Sigmoid colon (tissue), 7 donors: ENCODE measurements around the gene NDUFV3. TPM values are rescaled to one million over a fixed set of nuclear protein-coding genes. Genes with fewer than 3 reads are reported as not detected.
"Not testable (repeated sequence)": the region's sequence is repeated elsewhere in the genome, so short reads cannot be mapped to it uniquely, and the experiment has no call there.

ENCODE experiments used
- DNase-seq: peaks from one replicate; pipeline ENCODE4 v3.0.0-alpha.2; 2019
- H3K27ac ChIP-seq, 4 donors: fragments of 200-600 bp; sonication (generic); one replicate each; pipeline ENCODE4 v1.5.1; 2016 to 2019; ENCODE audit warnings: mild to moderate bottlenecking in 1 of 4
- H3K27me3 ChIP-seq, 3 donors: fragments of 200-600 bp; sonication (generic); one replicate each; pipeline ENCODE4 v1.5.1; 2019; ENCODE audit warnings: mild to moderate bottlenecking in 1 of 3
- H3K36me3 ChIP-seq, 4 donors: fragments of 200-600 bp; sonication (generic); one replicate each; pipeline ENCODE4 v1.5.1; 2016 to 2019
- H3K4me1 ChIP-seq, 4 donors: fragments of 200-600 bp; sonication (generic); one replicate each; pipeline ENCODE4 v1.5.1; 2017 to 2019
- H3K4me3 ChIP-seq, 4 donors: fragments of 200-600 bp; sonication (generic); one replicate each; pipeline ENCODE4 v1.5.1; 2017 to 2019; ENCODE audit warnings: mild to moderate bottlenecking in 2 of 4, moderate library complexity in 1 of 4
- H3K9me3 ChIP-seq, 4 donors: fragments of 200-600 bp in 3 of 4; sonication (generic) in 3 of 4; one replicate each; pipeline versions ENCODE4 v1.5.1 to v1.6.1; 2013 to 2019
- CTCF ChIP-seq, 4 experiments: fragments of 450-650 bp in 3 of 4; fragments of 200-600 bp in 1 of 4; IDR thresholded peaks; one replicate each; pipeline ENCODE4 v1.5.1; 2016 to 2019; ENCODE audit warnings: antibody characterized with exemption in 4 of 4, mild to moderate bottlenecking in 3 of 4, moderate library complexity in 2 of 4
- EP300 ChIP-seq, 4 donors: sonication (generic); formaldehyde crosslinking; IDR thresholded peaks; one replicate each; pipeline ENCODE4 v1.6.1; 2017; ENCODE audit warnings: antibody characterized with exemption in 4 of 4
- POLR2A ChIP-seq, 2 donors: fragments of 450-650 bp; IDR thresholded peaks; one replicate each; pipeline ENCODE4 v1.6.1; 2016; ENCODE audit warnings: antibody characterized with exemption in 2 of 2, mild to moderate bottlenecking in 2 of 2, moderate library complexity in 2 of 2
- POLR2AphosphoS5 ChIP-seq, 4 donors: sonication (generic); formaldehyde crosslinking; IDR thresholded peaks; one replicate each; pipeline ENCODE4 v1.6.1; 2017; ENCODE audit warnings: antibody characterized with exemption in 4 of 4
- WGBS, 2 donors: extraction: QIAGEN DNeasy Blood & Tissue Kit; methylation state at CpG; one replicate each; pipeline ENCODE4 v1.1.7; 2013; 5-methylcytosine and 5-hydroxymethylcytosine counted together
- intact Hi-C: fragments of 100-400 bp; cut with DNase I; formaldehyde crosslinking; loops from one replicate; pipeline ENCODE4 v1.15.1; 2023
- polyA plus RNA-seq, 3 donors: library from polyadenylated mRNA; stranded (reverse); fragments of 200-250 nt; gene quantifications; one replicate each; pipeline ENCODE4 v1.2.3, GENCODE V29; 2013
- total RNA-seq, 4 donors: library from RNA; depleted of rRNA; stranded (reverse); fragments of >200 nt; gene quantifications; one replicate each; pipeline ENCODE4 v1.1.0, GENCODE V29; 2016
- donor health status: healthy with polysubstance abuse.
- donor health status: Bipolar disorder and iron deficiency.
- donor health status: healthy.

The NDUFV3 gene
- total and polyA plus RNA-seq, 7 donors = 15.0 to 67.6 (median 53.5) TPM

DNA sequence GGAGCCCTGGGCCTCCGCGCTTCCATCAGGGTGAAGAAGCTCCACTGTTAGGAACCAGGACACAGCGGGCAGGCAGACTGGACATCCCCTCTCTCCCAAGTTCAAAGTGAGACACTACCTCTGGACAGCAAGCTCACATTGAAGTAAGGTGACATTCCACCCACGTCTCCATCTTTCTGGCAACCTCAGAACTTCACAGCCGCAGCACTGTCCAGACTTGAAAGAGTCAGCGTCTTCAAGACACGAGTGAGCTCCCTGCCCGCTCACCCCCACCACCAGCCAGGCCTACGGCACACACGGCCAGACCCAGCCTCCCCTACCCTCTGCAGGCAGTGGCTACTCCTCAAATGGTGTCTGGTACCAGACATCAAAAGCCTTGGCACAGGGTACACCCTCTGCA, 24.9 kb upstream of the NDUFV3 start:
- WGBS, 2 donors = 95 to 96% methylated on average over 10 of the region's 10 CpGs
- no peak for TF ChIP-seq EP300 (IDR thresholded peaks at IDR 0.05)
- no peak for TF ChIP-seq CTCF (IDR thresholded peaks at IDR 0.05)
- no peak for TF ChIP-seq POLR2A (IDR thresholded peaks at IDR 0.05)
- TF ChIP-seq POLR2AphosphoS5 (IDR thresholded peaks at IDR 0.05) = no peak
- no peaks in the 10 kb centered on the region for H3K27me3 ChIP-seq
- intact Hi-C loops = no loop called here
- H3K4me1 ChIP-seq = no peaks in the 10 kb centered on the region
- H3K27ac ChIP-seq = no peak overlapping the region
- H3K36me3 ChIP-seq = peaks cover 17 to 68% (median 33%) of the 10 kb centered on the region in 4 donors
- H3K9me3 ChIP-seq = no peaks in the 10 kb centered on the region
- DNase-seq = no peak
- H3K4me3 ChIP-seq = no peak overlapping the region

DNA sequence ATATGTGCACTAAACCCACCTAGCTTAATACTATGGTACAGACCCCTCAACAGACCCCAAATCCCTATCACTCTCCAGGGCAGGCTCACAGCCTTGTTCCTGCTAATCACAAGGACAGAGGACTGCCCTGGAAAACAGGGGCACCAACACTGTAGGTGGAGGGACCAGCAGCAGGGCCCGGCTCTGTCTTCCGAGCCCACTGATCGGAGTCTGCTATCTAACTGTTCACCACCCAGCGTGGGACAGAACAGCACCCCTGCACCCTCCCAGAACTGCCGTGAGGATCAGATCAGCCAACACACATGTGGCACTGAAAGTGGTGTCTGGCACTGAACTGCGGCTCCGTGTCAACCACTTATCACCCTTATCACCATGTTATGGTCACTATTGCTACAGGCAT, 20.0 kb upstream of the NDUFV3 start:
- peaks cover 20 to 78% (median 39%) of the 10 kb centered on the region in 4 donors for H3K36me3 ChIP-seq
- 88 to 96% methylated on average over 7 of the region's 7 CpGs for WGBS, 2 donors

DNA sequence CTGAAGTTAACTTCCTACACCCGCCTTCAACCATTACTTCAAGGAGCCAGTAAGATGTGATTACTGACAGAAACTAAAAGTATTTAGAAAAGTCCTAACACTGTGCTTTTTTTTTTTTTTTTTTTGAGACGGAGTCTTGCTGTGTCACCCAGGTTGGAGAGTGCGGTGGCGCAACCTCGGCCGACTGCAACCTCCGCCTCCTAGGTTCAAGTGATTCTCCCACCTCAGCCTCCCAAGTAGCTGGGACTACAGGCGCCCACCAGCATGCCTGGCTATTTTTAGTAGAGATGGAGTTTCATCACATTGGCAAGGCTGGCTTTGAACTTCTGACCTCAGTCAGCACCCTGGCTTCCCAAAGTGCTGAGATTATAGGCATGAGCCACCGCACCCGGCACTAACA, 17.3 kb upstream of the NDUFV3 start:
- H3K27me3 ChIP-seq, H3K27ac ChIP-seq, H3K4me3 ChIP-seq, DNase-seq, H3K9me3 ChIP-seq, intact Hi-C loops: not testable (repeated sequence)
- H3K4me1 ChIP-seq = peaks cover 0 to 18% (median 13%) of the 10 kb centered on the region in 4 donors
- 96% methylated on average over 10 of the region's 10 CpGs for WGBS, 2 donors
- peaks cover 20 to 57% (median 29%) of the 10 kb centered on the region in 4 donors for H3K36me3 ChIP-seq

More for the DNA sequence above, 20.0 kb upstream of the NDUFV3 start:
- H3K27ac ChIP-seq = no peak overlapping the region
- no peak for DNase-seq
- peaks cover 0 to 5% (median 3%) of the 10 kb centered on the region in 4 donors for H3K4me1 ChIP-seq
- no peaks in the 10 kb centered on the region for H3K27me3 ChIP-seq
- intact Hi-C loops = no loop called here
- no peaks in the 10 kb centered on the region for H3K9me3 ChIP-seq
- TF ChIP-seq POLR2AphosphoS5 (IDR thresholded peaks at IDR 0.05) (no peak), POLR2A (IDR thresholded peaks at IDR 0.05) (no peak)
- H3K4me3 ChIP-seq = no peak overlapping the region

- 0 to 1% methylated on average over 15 of the region's 15 CpGs for WGBS, 2 donors
- intact Hi-C loops = no loop called here
- TF ChIP-seq POLR2A (IDR thresholded peaks at IDR 0.05) (no peak), EP300 (IDR thresholded peaks at IDR 0.05) (no peak), POLR2AphosphoS5 (IDR thresholded peaks at IDR 0.05) (no peak), CTCF (IDR thresholded peaks at IDR 0.05) (no peak)
Observed at GRCh38 chr21:42878678-42878992, 14.5 kb upstream of the NDUFV3 start.

GRCh38 chr21:42878993-42879787, 13.9 kb upstream of the NDUFV3 start, which contains the start of gene WDR4:
Gene WDR4, minus strand, starts transcription at chr21:42879539. Its CDS starts 44 bp downstream, at chr21:42879495.
- DNase-seq = peak; percentile 98
- TF ChIP-seq EP300 (IDR thresholded peaks at IDR 0.05) = peak in 1 of 4 donors; percentile 78
- TF ChIP-seq CTCF (IDR thresholded peaks at IDR 0.05) = no peak
- peak; percentile 90 to 94 (median 92) for TF ChIP-seq POLR2AphosphoS5 (IDR thresholded peaks at IDR 0.05)
- TF ChIP-seq POLR2A (IDR thresholded peaks at IDR 0.05) = peak; percentile 64 to 82
- Histone ChIP-seq H3K4me1 (peaks cover 0 to 18% (median 13%) of the 10 kb centered on the region in 4 donors), H3K27me3 (no peaks in the 10 kb centered on the region), H3K9me3 (no peaks in the 10 kb centered on the region), H3K36me3 (peaks cover 0 to 25% (median 3%) of the 10 kb centered on the region in 4 donors), H3K4me3 (peak within 1 kb of the TSS; percentile 73 to 96 (median 91)), H3K27ac (peak within 1 kb of the TSS; percentile 80 to 95 (median 86))
- intact Hi-C loops = no loop called here
- WGBS, 2 donors = 0% methylated on average over 80 of the region's 80 CpGs

More at GRCh38 chr21:42878678-42878992, 14.5 kb upstream of the NDUFV3 start:
- no peak for DNase-seq
- Histone ChIP-seq H3K36me3 (peaks cover 0 to 29% (median 4%) of the 10 kb centered on the region in 4 donors), H3K27me3 (no peaks in the 10 kb centered on the region), H3K4me1 (peaks cover 0 to 18% (median 13%) of the 10 kb centered on the region in 4 donors), H3K9me3 (no peaks in the 10 kb centered on the region), H3K27ac (peak overlapping the region; percentile 80 to 95 (median 86)), H3K4me3 (peak overlapping the region; percentile 73 to 96 (median 91))
